ENCODE measurements around the gene CLNK. TPM values are rescaled to one million over a fixed set of nuclear protein-coding genes. Genes with fewer than 3 reads are reported as not detected.

Gene CLNK
- total and polyA plus RNA-seq, 5 donors: not detected

- Histone ChIP-seq H3K27me3 (ENCODE audit: control insufficient read depth, insufficient read depth) (no peaks in the 10 kb centered on the region), H3K4me3 (ENCODE audit: low read length) (no peak overlapping the region), H3K9me3 (ENCODE audit: control insufficient read depth, low read length) (no peaks in the 10 kb centered on the region), H3K27ac (ENCODE audit: low read length) (no peak overlapping the region), H3K4me1 (ENCODE audit: control insufficient read depth, insufficient read depth, low read length) (no peaks in the 10 kb centered on the region)
- WGBS: 73% methylated on average over 3 of the region's 3 CpGs
- intact Hi-C loops (cut with DNase I): no loop called here
- no peak for DNase-seq
- no peak for ATAC-seq
Observed at GRCh38 chr4:10661047-10661446, 23.5 kb downstream of the CLNK start.

GRCh38 chr4:10659251-10659650 lies 25.3 kb downstream of the CLNK start:
- H3K27ac ChIP-seq (ENCODE audit: low read length): no peak overlapping the region
- no peaks in the 10 kb centered on the region for H3K27me3 ChIP-seq (ENCODE audit: control insufficient read depth, insufficient read depth)
- intact Hi-C loops (cut with DNase I): no loop called here
- no peaks in the 10 kb centered on the region for H3K9me3 ChIP-seq (ENCODE audit: control insufficient read depth, low read length)
- no peaks in the 10 kb centered on the region for H3K4me1 ChIP-seq (ENCODE audit: control insufficient read depth, insufficient read depth, low read length)
- WGBS: 85% methylated on average over 6 of the region's 6 CpGs
- H3K4me3 ChIP-seq (ENCODE audit: low read length): no peak overlapping the region
- no peak for ATAC-seq
- no peak for DNase-seq

GRCh38 chr4:10656988-10657387 lies 27.6 kb downstream of the CLNK start:
- DNase-seq (no peak), ATAC-seq (no peak)
- Histone ChIP-seq H3K27me3 (ENCODE audit: control insufficient read depth, insufficient read depth) (no peaks in the 10 kb centered on the region), H3K27ac (ENCODE audit: low read length) (no peak overlapping the region), H3K4me3 (ENCODE audit: low read length) (no peak overlapping the region), H3K4me1 (ENCODE audit: control insufficient read depth, insufficient read depth, low read length) (no peaks in the 10 kb centered on the region), H3K9me3 (ENCODE audit: control insufficient read depth, low read length) (no peaks in the 10 kb centered on the region)
- intact Hi-C loops (cut with DNase I): no loop called here
- 52% methylated on average over 2 of the region's 2 CpGs for WGBS

- Histone ChIP-seq H3K27me3 (ENCODE audit: control insufficient read depth, insufficient read depth) (no peaks in the 10 kb centered on the region), H3K9me3 (ENCODE audit: control insufficient read depth, low read length) (no peaks in the 10 kb centered on the region), H3K4me1 (ENCODE audit: control insufficient read depth, insufficient read depth, low read length) (no peaks in the 10 kb centered on the region), H3K4me3 (ENCODE audit: low read length) (no peak overlapping the region), H3K27ac (ENCODE audit: low read length) (no peak overlapping the region)
- ATAC-seq (no peak), DNase-seq (no peak)
- 96% methylated on average over 3 of the region's 3 CpGs for WGBS
- intact Hi-C loops (cut with DNase I): no loop called here
Observed at GRCh38 chr4:10656420-10656819, 28.1 kb downstream of the CLNK start.

- intact Hi-C loops (cut with DNase I): no loop called here
- no peak for DNase-seq
- Histone ChIP-seq H3K27me3 (ENCODE audit: control insufficient read depth, insufficient read depth) (no peaks in the 10 kb centered on the region), H3K4me3 (ENCODE audit: low read length) (no peak overlapping the region), H3K4me1 (ENCODE audit: control insufficient read depth, insufficient read depth, low read length) (no peaks in the 10 kb centered on the region), H3K9me3 (ENCODE audit: control insufficient read depth, low read length) (no peaks in the 10 kb centered on the region), H3K27ac (ENCODE audit: low read length) (no peak overlapping the region)
- WGBS: 70% methylated on average over 6 of the region's 6 CpGs
- ATAC-seq: no peak
Observed at GRCh38 chr4:10655968-10656367, 28.6 kb downstream of the CLNK start.

- DNase-seq (no peak), ATAC-seq (no peak)
- intact Hi-C loops (cut with DNase I): no loop called here
Observed at GRCh38 chr4:10648479-10648878, 36.1 kb downstream of the CLNK start.

GRCh38 chr4:10647846-10648245 lies 36.7 kb downstream of the CLNK start:
- intact Hi-C loops (cut with DNase I): no loop called here
- Histone ChIP-seq H3K27ac (ENCODE audit: low read length) (no peak overlapping the region), H3K9me3 (ENCODE audit: control insufficient read depth, low read length) (no peaks in the 10 kb centered on the region), H3K4me1 (ENCODE audit: control insufficient read depth, insufficient read depth, low read length) (no peaks in the 10 kb centered on the region), H3K4me3 (ENCODE audit: low read length) (no peak overlapping the region), H3K27me3 (ENCODE audit: control insufficient read depth, insufficient read depth) (no peaks in the 10 kb centered on the region)
- DNase-seq: no peak
- 64% methylated on average over 3 of the region's 3 CpGs for WGBS
- ATAC-seq: no peak

More at GRCh38 chr4:10648479-10648878, 36.1 kb downstream of the CLNK start:
- Histone ChIP-seq H3K4me1 (ENCODE audit: control insufficient read depth, insufficient read depth, low read length) (no peaks in the 10 kb centered on the region), H3K27me3 (ENCODE audit: control insufficient read depth, insufficient read depth) (no peaks in the 10 kb centered on the region), H3K27ac (ENCODE audit: low read length) (no peak overlapping the region), H3K9me3 (ENCODE audit: control insufficient read depth, low read length) (no peaks in the 10 kb centered on the region), H3K4me3 (ENCODE audit: low read length) (no peak overlapping the region)
- WGBS: 77% methylated on average over 2 of the region's 2 CpGs

- Histone ChIP-seq H3K9me3 (ENCODE audit: control insufficient read depth, low read length) (no peaks in the 10 kb centered on the region), H3K4me1 (ENCODE audit: control insufficient read depth, insufficient read depth, low read length) (no peaks in the 10 kb centered on the region), H3K27ac (ENCODE audit: low read length) (no peak overlapping the region), H3K27me3 (ENCODE audit: control insufficient read depth, insufficient read depth) (no peaks in the 10 kb centered on the region), H3K4me3 (ENCODE audit: low read length) (no peak overlapping the region)
- intact Hi-C loops (cut with DNase I): no loop called here
- WGBS: 74% methylated on average over 5 of the region's 5 CpGs
- ATAC-seq (no peak), DNase-seq (no peak)
Observed at GRCh38 chr4:10643600-10644425, 40.8 kb downstream of the CLNK start.

GRCh38 chr4:10640561-10641201 lies 43.9 kb downstream of the CLNK start:
- peak; percentile 46 to 50 for ATAC-seq
- Histone ChIP-seq H3K27me3 (ENCODE audit: control insufficient read depth, insufficient read depth) (no peaks in the 10 kb centered on the region), H3K27ac (ENCODE audit: low read length) (no peak overlapping the region), H3K4me3 (ENCODE audit: low read length) (no peak overlapping the region), H3K4me1 (ENCODE audit: control insufficient read depth, insufficient read depth, low read length) (no peaks in the 10 kb centered on the region), H3K9me3 (ENCODE audit: control insufficient read depth, low read length) (no peaks in the 10 kb centered on the region)
- 62% methylated on average over 5 of the region's 5 CpGs for WGBS
- intact Hi-C loops (cut with DNase I): no loop called here
- peak in 1 of 3 donors; percentile 44 for DNase-seq

GRCh38 chr4:10639664-10640063 lies 44.9 kb downstream of the CLNK start:
- intact Hi-C loops (cut with DNase I): no loop called here
- H3K27ac ChIP-seq (ENCODE audit: low read length): no peak overlapping the region
- no peak overlapping the region for H3K4me3 ChIP-seq (ENCODE audit: low read length)
- H3K27me3 ChIP-seq (ENCODE audit: control insufficient read depth, insufficient read depth): no peaks in the 10 kb centered on the region
- H3K4me1 ChIP-seq (ENCODE audit: control insufficient read depth, insufficient read depth, low read length): no peaks in the 10 kb centered on the region
- no peaks in the 10 kb centered on the region for H3K9me3 ChIP-seq (ENCODE audit: control insufficient read depth, low read length)
- no peak for DNase-seq
- no peak for ATAC-seq
- WGBS: 87% methylated on average over 2 of the region's 2 CpGs

GRCh38 chr4:10639100-10639499 lies 45.5 kb downstream of the CLNK start:
- DNase-seq (no peak), ATAC-seq (no peak)
- Histone ChIP-seq H3K27me3 (ENCODE audit: control insufficient read depth, insufficient read depth) (no peaks in the 10 kb centered on the region), H3K9me3 (ENCODE audit: control insufficient read depth, low read length) (no peaks in the 10 kb centered on the region), H3K27ac (ENCODE audit: low read length) (no peak overlapping the region), H3K4me1 (ENCODE audit: control insufficient read depth, insufficient read depth, low read length) (no peaks in the 10 kb centered on the region), H3K4me3 (ENCODE audit: low read length) (no peak overlapping the region)
- 75% methylated on average over 1 of the region's 1 CpG for WGBS
- intact Hi-C loops (cut with DNase I): no loop called here
